ENCODE results near the gene FBXL3. TPM values are rescaled to one million over a fixed set of nuclear protein-coding genes. Genes with fewer than 3 reads are reported as not detected.

Gene FBXL3
- total RNA-seq, 1 donor = 61.3 TPM

GRCh38 chr13:76993021-76993420, 33.9 kb downstream of the FBXL3 start:
- no peak for TF ChIP-seq CTCF (IDR thresholded peaks at IDR 0.05; ENCODE audit: insufficient read depth, low read depth, low read length)
- DNase-seq (ENCODE audit: low read depth) = peak; percentile 42
- H3K4me3 ChIP-seq (ENCODE audit: low read depth, low read length) = peak overlapping the region; percentile 93

GRCh38 chr13:76992548-76993001, 34.4 kb downstream of the FBXL3 start:
- TF ChIP-seq CTCF (IDR thresholded peaks at IDR 0.05; ENCODE audit: insufficient read depth, low read depth, low read length) = no peak
- H3K4me3 ChIP-seq (ENCODE audit: low read depth, low read length) = peak overlapping the region; percentile 93
- DNase-seq (ENCODE audit: low read depth) = peak; percentile 25

- no peak for TF ChIP-seq CTCF (IDR thresholded peaks at IDR 0.05; ENCODE audit: insufficient read depth, low read depth, low read length)
- peak within 1 kb of the TSS; percentile 93 for H3K4me3 ChIP-seq (ENCODE audit: low read depth, low read length)
- DNase-seq (ENCODE audit: low read depth) = peak; percentile 93
Observed at GRCh38 chr13:76991796-76992547, 35.0 kb downstream of the FBXL3 start, which contains the start of gene CLN5. Gene CLN5 (plus strand): TSS chr13:76992081. CDS start chr13:76992099, 18 bp downstream.

GRCh38 chr13:76991432-76991795, 35.5 kb downstream of the FBXL3 start:
- DNase-seq (ENCODE audit: low read depth) = no peak
- no peak for TF ChIP-seq CTCF (IDR thresholded peaks at IDR 0.05; ENCODE audit: insufficient read depth, low read depth, low read length)
- H3K4me3 ChIP-seq (ENCODE audit: low read depth, low read length) = peak overlapping the region; percentile 93

GRCh38 chr13:76983676-76984075, 43.3 kb downstream of the FBXL3 start:
- DNase-seq (ENCODE audit: low read depth) = no peak
- no peak overlapping the region for H3K4me3 ChIP-seq (ENCODE audit: low read depth, low read length)
- no peak for TF ChIP-seq CTCF (IDR thresholded peaks at IDR 0.05; ENCODE audit: insufficient read depth, low read depth, low read length)

GRCh38 chr13:76982061-76982460, 44.9 kb downstream of the FBXL3 start:
- no peak for DNase-seq (ENCODE audit: low read depth)
- no peak for TF ChIP-seq CTCF (IDR thresholded peaks at IDR 0.05; ENCODE audit: insufficient read depth, low read depth, low read length)
- no peak overlapping the region for H3K4me3 ChIP-seq (ENCODE audit: low read depth, low read length)

Measured in fibroblast of villous mesenchyme (primary cell).